LNCAP (cell line): ENCODE measurements around the gene PRIMPOL.

ENCODE experiments used
- CTCF ChIP-seq: fragments of 450-650 bp; IDR thresholded peaks from 2 replicates; pipeline ENCODE4 v1.5.1; 2017; ENCODE audit warnings: mild to moderate bottlenecking

PRIMPOL gene

GRCh38 chr4:184620212-184620867 lies 29.2 kb upstream of the PRIMPOL start:
- no peak for TF ChIP-seq CTCF

GRCh38 chr4:184621518-184621917 lies 28.0 kb upstream of the PRIMPOL start:
- TF ChIP-seq CTCF: no peak

- TF ChIP-seq CTCF: no peak
These were observed 24.5 kb upstream of the PRIMPOL start for GRCh38 chr4:184624972-184625554.

- no peak for TF ChIP-seq CTCF
These were observed 21.4 kb upstream of the PRIMPOL start for GRCh38 chr4:184628103-184628502.

- TF ChIP-seq CTCF: no peak
These were observed 16.7 kb upstream of the PRIMPOL start for GRCh38 chr4:184632842-184633241.

GRCh38 chr4:184635381-184635780 lies 14.2 kb upstream of the PRIMPOL start:
- no peak for TF ChIP-seq CTCF

- TF ChIP-seq CTCF: no peak
These were observed 13.4 kb upstream of the PRIMPOL start for GRCh38 chr4:184636144-184636543.
